Occipital lobe (tissue), 2 donors: Measurements from ENCODE around the gene CCR1. TPM values are rescaled to one million over a fixed set of nuclear protein-coding genes. Genes with fewer than 3 reads are reported as not detected.

ENCODE experiments used
- DNase-seq: peaks from one replicate; lab custom pipeline; 2025; lab: John Stamatoyannopoulos, UW
- total RNA-seq: library from RNA; depleted of rRNA; stranded (reverse); fragments of >200 nt; gene quantifications from one replicate; pipeline ENCODE4 v1.2.3, GENCODE V29; 2014

CCR1 gene
- 1.7 TPM for total RNA-seq

DNA sequence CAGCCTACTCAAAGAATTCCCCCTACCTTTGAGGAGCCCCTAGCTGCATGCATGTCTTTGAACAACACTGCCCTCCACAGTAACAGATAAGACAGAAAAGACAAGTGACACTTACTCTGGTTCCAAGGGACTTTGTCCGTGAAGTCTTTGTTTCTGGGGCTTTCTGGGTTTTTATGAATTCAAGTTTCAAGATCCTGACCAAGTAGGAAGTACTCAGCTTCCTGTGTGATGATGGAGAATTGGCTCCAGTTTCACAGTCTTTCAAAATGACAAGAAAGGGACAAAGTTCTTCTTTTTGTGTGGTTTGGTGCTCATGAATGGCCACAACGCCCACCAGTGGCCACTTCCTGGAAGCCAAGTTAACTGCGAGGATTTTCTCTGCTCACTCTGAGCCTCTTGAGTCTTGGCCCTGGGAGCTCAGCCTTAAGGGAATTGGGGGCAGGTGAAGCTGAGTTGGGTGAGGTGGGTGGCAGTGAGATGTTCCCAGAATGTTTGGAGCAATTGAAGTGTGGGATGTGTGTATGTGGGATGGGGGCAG lies at the start of gene CCR1:
CCR1 (minus strand) TSS at position 147 of the 538 bp plus-strand sequence. CDS start 4,000 bp downstream, outside the sequence.
- DNase-seq, result no peak

DNA sequence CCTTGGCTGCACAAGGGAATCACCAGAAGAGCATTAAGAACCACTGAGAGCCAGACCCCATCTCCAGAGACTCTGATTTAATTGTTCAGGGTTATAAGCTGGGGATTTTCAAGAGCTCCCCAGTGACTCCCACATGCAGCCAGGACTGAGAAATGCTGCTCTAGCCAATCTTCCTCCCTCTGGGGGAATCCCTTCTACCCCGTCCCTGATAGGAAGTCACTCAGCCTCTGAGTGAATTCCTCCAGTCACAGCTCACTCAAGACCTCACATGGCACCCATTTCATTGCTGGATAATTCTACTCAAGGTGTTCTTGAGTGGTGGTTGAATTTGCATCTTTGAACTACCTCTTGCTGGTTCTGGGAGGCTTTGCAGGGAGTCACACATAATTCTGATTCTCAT lies 44.9 kb upstream of the CCR1 start:
- no peak for DNase-seq

DNA sequence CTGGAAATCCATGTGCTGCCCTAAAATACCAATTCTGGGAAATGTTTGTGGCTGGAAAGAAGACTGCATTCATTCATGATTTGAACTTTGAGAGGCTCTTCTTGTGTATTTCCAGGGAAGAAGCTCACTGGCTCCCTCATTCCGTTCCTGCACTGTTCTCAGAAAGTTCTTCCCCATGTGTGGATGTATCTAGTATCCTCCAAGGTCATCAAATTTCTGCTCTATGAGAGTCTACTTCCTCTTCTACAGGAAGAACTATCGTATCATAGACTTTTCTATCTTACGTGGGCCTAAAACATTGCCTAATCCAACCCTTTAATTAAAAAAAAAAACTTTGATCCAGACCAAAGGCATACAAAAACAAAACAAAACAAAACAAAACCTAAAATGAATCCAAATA lies 37.0 kb upstream of the CCR1 start:
- no peak for DNase-seq

DNA sequence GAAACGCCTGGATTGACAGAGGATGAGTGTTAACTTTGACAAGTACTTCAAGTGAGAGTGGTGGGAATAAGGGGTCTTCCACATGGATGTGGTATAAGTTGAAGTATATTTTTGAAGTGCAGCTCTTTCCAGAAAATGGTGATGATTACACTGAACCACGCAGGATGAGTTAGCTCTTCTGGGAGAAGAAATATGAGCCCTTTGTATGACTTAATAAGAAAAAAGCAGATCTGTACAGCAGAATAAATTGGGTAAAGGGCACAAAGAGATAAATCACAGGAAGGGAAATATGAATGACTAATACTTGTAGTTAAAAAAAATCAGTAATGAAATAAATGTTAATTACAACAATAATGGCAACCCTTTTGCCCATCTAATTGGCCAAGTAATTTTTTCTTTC lies 35.4 kb upstream of the CCR1 start:
- DNase-seq, result no peak

DNA sequence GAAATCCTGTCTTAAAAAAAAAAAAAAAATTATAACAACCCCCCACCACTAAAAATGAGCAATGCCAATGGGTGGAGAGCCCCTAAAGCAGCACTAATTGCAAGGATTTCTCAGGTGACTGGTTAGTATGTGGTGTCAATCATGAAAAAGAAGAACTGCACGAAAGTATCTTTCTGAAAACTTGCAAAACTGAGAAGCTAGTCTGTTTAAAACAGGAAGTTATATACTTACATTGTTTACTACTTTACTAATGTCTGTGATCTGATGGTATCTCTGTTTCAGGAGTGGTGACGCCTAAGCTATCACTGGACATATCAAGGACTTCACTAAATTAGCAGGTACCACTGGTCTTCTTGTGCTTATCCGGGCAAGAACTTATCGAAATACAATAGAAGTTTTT lies 34.0 kb upstream of the CCR1 start, which contains the start of gene CCR3:
CCR3 (plus strand) TSS at position 341 of the 400 bp plus-strand sequence. CDS start 22,699 bp downstream, outside the sequence.
- DNase-seq, result no peak

DNA sequence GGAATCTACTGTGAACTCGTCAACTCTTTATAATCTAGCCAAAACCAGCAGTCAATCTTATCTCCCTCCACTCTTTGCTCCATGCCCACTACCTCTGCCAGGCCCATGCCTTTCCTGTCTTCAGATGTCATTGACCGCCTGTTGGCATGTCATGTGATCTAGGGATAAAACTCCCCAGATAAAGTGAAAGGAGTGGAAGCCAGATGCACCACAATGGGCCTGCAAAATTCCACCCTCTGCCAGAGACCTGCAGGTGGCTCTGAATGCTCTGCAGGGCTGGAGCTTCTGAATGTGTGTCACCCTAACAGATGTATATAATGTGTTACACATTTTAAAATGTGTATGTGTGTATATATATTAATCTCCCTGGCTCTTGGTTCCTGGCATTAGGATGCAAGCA lies 31.8 kb upstream of the CCR1 start:
- no peak for DNase-seq

DNA sequence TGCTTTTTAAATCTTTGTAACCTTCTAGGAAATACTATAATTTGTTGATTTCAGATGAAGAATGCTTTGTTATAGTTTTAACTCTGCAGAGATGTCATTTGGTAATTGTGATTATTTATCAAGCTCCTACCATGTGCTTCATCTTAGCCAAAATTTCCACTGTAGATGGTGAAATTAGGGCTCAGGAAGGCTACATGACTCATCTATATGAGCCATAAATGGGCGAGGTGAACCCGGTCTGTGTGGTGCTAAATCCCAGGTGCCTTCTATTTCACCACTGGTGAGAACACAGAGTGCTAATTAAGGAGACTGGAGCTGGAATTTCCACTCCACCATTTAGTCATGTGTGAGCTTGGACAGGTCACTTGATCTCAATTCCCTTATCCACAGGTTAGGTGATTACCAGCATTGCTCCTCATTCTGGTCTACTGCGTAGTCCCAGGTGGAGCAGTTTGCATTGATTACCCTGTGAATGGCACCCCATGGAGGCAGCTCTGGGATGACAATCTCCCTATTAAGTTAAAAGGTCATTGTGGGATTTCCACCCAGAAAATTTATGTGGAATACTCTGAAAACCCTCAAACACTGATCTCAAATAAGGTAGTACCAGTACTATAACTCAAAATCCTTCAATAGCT lies 31.3 kb upstream of the CCR1 start:
- no peak for DNase-seq

DNA sequence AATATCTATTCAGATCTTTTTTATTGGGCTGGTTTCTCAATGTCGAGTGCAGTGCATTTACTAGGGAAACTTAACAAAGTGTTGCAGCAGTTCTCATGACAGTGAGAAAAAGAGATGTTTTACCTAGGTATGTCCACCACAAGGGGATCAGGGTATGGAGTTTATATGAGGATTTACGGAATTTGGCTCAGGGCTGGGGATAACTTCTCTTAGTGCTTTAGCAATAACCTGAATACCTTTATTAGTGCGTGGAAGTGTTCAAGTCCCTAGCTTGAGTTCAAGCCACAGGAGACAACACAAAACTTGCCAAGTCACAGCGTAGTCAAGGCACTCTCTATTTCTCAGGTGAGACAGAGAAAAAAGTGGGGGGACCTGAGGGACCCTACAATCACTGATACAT lies 30.3 kb upstream of the CCR1 start:
- DNase-seq, result no peak

DNA sequence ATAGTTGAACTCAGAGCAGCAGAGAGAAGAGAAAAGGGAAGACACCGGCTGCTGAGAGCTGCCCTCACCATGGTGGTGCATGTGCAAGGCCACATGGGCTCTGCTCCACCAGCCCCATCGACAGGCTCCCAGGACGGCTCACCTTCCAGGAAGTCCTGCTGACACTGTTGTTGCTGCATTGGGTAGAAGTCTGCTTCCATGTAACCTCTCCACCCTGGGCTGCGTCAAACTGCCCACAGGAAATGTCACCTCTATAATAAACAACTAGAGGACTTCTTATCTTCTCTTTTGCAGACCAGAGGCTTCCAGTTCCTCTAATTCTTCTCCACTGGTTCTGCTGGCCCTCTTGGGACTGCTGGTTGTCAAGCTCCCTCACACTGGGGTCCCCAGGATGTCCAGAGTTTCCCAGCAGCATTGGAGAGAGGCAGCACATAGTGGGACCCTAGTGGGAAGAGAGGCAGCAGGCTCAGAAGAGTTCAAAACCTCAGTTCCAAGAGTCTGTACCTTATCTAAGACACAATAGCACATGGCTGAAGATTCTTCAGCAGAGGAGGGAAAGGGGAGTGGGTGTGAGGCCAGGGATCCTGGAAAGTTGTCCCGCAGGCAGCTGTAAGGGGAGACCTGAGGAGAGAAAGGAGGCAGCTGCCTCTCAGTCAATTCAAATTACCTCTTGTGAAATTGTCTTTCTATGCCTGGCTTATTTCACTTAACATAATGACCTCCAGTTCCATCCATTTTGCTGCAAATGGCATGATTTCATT lies 28.4 kb upstream of the CCR1 start:
- no peak for DNase-seq

DNA sequence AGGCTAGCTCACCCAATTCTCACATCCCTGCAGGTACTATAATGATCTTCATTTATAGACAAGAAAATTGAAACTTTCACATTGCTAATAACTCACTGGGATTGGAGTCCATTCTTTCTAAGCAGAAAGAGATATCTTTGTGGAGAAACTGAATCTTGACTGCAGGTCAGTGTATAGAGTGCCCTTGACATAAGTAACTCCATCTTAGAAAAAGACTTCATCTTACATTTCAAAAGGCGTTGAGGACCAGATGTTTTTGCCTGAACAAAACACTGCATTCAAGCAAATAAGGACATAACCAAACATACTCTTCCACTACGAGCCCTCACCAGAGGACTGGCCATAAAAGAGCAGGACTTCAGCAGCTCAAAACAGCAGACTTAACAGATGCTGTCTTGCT lies 27.3 kb upstream of the CCR1 start:
- no peak for DNase-seq

DNA sequence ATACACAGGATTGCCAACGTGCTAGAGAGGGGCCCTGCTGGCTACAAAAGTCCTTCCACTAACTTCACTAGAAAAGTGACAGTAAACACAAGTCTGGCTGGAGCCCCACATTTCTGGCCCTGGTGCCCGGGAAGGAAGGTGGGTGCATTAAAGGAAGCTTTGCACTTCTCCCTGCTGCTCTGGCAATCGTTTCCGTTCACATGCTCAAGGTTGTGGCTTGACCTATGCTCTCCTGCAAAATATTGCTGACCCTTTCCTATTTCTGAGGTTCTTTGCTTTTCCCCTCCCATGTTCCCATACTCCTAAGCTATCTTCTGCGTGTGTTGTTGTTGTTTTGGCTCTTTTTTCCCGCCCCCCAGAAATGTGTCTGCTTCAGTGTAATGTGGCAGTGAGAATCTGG lies 25.1 kb upstream of the CCR1 start:
- no peak for DNase-seq

DNA sequence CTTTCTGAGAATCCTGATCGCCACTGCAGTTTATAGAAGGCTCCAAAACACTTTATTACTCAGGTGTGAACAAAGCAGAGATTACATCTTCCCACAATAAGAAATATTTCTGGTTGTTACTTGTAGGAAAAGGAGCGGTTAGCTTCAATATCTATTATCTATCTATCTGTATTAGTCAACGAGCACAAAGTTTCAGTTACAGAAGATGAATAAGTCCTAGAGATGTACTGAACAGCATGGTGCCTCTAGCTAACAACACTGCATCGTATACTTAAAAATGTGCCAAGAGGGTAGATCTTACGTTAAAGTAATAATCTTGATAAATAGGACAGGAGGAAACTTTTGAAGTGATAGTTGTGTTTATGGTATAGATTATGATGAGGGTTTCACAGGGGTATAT lies 23.2 kb upstream of the CCR1 start:
- no peak for DNase-seq

DNA sequence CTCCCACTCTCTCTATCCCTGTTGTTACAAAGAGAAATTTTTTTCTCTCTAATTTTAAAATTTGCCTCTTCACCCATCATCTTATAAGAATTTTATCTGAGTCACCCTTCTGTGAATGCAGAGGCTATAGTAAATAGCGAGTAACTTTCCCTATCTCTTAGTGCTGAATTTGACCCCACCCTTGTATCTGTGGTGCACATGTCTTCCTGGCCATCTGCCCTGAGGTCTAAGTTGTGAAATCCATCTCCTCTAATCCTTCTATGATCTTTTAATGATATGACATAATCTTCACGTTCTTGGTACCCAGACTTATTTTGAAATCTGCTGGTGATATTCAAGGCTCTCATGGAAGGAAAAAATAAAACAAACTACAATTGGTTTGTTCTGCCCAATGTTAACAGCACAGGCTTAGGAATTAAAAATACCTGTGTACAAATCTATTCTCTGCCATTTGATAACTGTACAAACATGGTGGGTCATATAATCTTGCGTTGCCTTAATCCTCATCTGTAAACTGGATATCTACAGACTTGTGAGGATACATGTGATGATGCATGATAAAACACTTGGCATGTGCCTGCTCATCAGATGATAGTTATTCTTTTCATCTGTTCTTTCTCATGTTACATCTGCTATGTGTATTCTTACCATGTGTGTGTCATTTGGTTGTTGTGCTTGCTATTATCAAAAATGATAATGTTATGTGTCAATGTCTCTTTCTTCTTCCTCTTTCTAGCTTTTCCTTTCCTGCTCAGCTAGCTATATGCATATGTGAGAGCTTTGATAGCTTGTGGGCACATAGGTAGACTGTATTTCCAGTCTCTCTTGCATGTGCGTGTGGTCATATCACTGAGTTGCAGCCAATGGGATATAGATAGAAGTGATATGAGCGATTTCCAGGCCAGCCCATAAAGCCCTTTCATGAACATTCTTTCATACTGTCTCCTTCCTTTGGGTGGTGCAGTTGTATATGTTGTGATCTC lies 20.4 kb upstream of the CCR1 start:
- no peak for DNase-seq

DNA sequence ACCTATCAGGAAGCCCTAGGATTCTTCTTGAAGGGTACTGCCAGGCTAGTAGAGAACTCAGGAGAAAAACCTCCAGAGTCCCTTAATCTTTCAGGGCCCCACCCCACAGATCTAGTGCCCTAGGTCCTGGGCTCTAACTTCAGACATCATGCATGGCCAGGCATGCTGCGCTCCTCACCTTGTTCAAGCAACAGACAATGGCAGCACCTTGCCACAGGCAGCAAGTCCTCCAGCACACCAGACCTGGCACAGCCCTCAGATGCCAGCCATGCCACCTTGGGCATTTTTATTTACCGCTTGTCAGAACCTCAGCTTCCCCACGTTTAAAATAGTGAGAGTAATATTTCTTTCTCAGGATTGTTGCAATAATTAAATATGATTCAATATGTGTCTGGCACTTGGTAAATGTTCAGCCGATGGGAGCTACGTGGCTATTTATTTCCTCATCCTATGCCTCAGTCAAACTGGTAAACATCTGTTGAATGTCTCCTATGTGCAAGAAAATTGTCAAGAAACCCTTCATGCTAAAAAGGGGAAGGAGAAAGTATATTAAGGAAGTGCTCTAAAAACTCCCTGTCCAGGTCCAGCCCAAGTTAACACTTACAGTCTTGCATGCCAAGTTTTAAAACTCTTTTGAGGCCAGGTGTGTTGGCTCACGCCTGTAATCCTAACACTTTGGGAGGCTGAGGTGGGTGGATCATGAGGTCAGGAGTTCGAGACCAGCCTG lies 14.5 kb upstream of the CCR1 start:
- DNase-seq, result no peak

DNA sequence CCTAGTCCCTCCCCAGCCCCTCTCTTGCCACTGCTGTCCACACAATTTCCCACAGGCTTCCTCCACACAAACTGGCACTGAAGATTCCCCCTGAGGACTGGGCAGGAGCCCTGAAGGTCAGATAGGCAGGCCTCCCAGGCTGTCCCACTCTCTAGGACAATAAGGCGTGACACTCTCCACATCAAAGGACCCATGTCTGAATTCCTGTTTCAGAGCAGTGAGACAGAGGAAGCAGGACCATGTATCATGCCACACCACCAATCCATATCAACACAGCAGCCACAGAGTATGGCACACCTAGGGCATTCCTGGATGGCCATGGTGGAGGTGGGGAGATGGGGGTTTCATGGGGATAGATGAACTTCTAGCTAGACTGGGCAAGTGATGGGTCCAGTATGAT lies 13.8 kb upstream of the CCR1 start:
- DNase-seq, result no peak

DNA sequence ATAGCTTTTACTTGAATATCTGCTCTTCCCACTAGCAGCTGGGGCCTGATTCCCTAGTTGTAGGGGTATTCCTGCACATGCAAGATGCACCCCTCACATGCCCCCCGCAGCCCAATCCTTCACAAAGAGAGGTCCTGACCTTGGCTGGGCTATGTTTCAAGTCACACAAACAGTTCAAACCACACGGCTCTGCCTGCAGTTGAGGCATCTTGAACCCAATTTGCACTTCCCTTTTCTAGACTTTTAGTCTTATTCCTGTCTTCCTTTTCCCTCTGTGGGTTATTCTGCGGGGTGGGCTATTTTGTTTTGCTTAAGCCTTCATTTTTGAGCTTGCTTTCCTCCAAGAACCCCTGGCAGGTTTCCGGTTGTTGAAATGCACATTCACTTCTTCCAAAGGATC lies 13.3 kb upstream of the CCR1 start:
- no peak for DNase-seq

DNA sequence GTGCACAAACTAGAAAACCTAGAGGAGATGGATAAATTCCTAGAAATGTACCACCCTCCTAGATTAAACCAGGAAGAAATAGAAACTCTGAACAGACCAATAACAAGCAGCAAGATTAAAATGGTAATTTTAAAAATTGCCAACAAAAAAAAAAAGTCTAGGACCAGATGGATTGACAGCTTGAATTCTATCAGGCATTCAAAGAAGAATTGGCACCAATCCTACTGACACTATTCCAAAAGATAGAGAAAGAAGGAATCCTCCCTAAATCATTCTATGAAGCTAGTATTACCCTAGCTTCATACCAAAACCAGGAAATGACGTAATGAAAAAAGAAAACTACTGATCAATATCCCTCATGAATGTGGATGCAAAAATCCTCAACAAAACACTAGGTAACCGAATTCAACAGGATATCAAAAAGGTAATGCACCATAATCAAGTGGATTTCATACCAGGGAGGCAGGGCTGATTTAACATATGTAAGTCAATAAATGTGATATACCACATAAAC lies 10.1 kb upstream of the CCR1 start:
- DNase-seq, result no peak

DNA sequence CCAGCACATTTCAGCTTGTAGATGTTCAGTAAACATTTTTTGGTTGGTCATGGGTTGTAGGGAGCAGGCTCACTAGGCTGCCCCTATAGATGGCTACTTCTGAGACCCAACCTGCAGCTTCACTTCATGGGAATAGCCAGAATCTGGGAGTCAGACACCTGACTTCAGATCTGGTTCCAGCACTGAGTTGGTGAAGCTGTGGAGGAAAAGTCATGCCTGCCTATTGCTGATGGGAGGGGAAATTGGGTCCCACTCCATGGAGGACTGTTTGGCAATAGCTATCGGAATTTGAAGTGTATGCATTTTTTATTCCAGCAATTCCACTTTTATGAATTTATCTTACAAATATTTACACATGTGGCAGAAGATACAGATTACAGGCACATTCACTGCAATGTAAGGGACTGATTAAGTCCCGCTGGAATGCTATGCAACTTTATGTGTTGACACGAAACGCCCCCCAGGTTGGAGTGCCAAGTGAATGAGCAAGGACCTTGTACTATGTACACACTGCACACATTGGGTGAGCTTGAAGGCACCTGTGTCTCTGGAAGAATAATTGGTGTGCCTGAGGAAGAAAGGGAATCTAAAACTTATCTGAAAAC lies 7.8 kb upstream of the CCR1 start:
- no peak for DNase-seq

DNA sequence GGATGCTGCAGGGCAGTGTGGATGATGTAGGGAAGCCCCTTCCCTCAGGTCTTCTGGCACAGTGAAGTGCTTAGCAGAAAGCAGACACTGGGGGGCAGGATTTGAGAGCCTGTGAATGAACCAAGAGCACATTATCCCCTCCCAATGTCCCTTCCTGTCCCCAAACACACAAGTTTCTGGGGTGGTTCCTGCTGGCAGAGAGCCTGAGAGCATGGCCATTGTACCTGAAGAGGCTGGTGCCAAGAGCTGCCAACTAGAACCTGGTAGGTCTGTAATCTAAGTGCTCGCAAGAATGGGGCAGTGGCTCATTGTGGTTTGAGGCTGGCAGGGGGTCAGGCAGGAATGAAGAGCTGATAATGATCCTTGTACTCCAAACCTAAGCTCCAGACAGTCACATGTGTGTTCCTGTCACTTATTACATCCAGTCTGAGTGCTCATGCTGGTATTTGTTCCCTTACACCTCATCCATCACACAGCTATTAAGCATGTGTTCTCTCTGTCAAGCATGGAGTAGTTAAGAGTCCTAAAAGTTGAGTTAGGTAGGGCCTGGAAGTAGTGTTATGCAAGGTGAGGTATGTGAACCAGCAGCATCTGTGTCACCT lies 6.7 kb upstream of the CCR1 start:
- DNase-seq, result no peak

DNA sequence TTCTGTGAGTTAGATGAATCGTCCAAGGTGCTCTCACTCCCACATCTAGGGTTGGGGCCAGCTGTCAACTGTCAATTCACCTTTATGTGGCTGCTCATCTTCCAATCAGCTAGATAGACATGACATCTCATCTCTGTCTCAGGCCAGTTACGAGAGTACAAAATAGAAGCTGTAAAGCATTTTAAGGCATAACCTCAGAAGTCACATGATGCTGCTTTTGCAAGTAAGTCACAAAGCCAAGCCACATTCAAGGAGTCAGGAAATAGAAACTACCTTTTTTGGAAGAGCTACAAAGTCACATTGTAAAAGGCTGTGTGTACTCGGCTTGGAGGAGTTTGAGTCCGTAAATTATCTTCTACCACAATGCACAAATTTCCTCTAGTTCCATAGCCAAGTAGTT lies 5.1 kb upstream of the CCR1 start:
- no peak for DNase-seq
